Chondrocyte (in vitro differentiated cells): ENCODE results near the gene MYO1D. TPM values are rescaled to one million over a fixed set of nuclear protein-coding genes. Genes with fewer than 3 reads are reported as not detected.

Experiments
- DNase-seq: peaks from one replicate; pipeline ENCODE4 v3.0.0; 2021; ENCODE audit warnings: mixed read lengths, low spot score
- H3K27ac Mint-ChIP-seq: one replicate; pipeline ENCODE4 v1.8.0; 2021; ENCODE audit warnings: mild to moderate bottlenecking, moderate library complexity, mixed read lengths; ENCODE audit not compliant: unreplicated experiment
- H3K27me3 Mint-ChIP-seq: 2 replicates; pipeline ENCODE4 v1.8.0; 2021; ENCODE audit warnings: low read depth, mixed read lengths
- H3K36me3 Mint-ChIP-seq: 2 replicates; pipeline ENCODE4 v1.8.0; 2021; ENCODE audit warnings: low read depth, mixed read lengths
- H3K4me1 Mint-ChIP-seq: 2 replicates; pipeline ENCODE4 v1.8.0; 2021; ENCODE audit warnings: low read depth, mild to moderate bottlenecking, mixed read lengths
- H3K4me3 Mint-ChIP-seq: one replicate; pipeline ENCODE4 v1.8.0; 2021; ENCODE audit warnings: mild to moderate bottlenecking, moderate library complexity, mixed read lengths; ENCODE audit not compliant: unreplicated experiment
- H3K9me3 Mint-ChIP-seq: 2 replicates; pipeline ENCODE4 v1.8.0; 2021; ENCODE audit warnings: low read depth, mixed read lengths
- CTCF ChIP-seq: fragments of 200-600 bp; sonication (generic); IDR thresholded peaks from 2 replicates; pipeline ENCODE4 v1.5.0; 2021; ENCODE audit warnings: antibody characterized with exemption, mild to moderate bottlenecking, moderate library complexity
- total RNA-seq: library from RNA; stranded (reverse); gene quantifications from 3 replicates; pipeline ENCODE4 v1.2.1, GENCODE V29; 2021

MYO1D gene
- total RNA-seq, 1 donor from 2014 or later, result 107 TPM

GRCh38 chr17:32695864-32696263, 181.1 kb downstream of the MYO1D start:
- no peak for TF ChIP-seq CTCF
- no peak overlapping the region for H3K27ac Mint-ChIP-seq
- peaks cover 2% of the 10 kb centered on the region for H3K36me3 Mint-ChIP-seq
- H3K4me1 Mint-ChIP-seq, result no peaks in the 10 kb centered on the region
- DNase-seq, result no peak
- H3K9me3 Mint-ChIP-seq, result no peaks in the 10 kb centered on the region
- H3K4me3 Mint-ChIP-seq, result no peak overlapping the region
- no peaks in the 10 kb centered on the region for H3K27me3 Mint-ChIP-seq

- TF ChIP-seq CTCF, result no peak
- Mint-ChIP-seq H3K27me3 (no peaks in the 10 kb centered on the region), H3K9me3 (no peaks in the 10 kb centered on the region), H3K4me3 (no peak overlapping the region), H3K36me3 (peaks cover 7% of the 10 kb centered on the region), H3K27ac (no peak overlapping the region), H3K4me1 (no peaks in the 10 kb centered on the region)
- DNase-seq, result no peak
These were observed 183.6 kb downstream of the MYO1D start for GRCh38 chr17:32693194-32693897.

GRCh38 chr17:32692179-32692578, 184.7 kb downstream of the MYO1D start:
- H3K9me3 Mint-ChIP-seq, result no peaks in the 10 kb centered on the region
- no peak overlapping the region for H3K4me3 Mint-ChIP-seq
- DNase-seq, result no peak
- no peak for TF ChIP-seq CTCF
- H3K27me3 Mint-ChIP-seq, result no peaks in the 10 kb centered on the region
- peaks cover 7% of the 10 kb centered on the region for H3K36me3 Mint-ChIP-seq
- H3K4me1 Mint-ChIP-seq, result no peaks in the 10 kb centered on the region
- H3K27ac Mint-ChIP-seq, result no peak overlapping the region

GRCh38 chr17:32689348-32689747, 187.6 kb downstream of the MYO1D start:
- no peaks in the 10 kb centered on the region for H3K4me1 Mint-ChIP-seq
- peaks cover 7% of the 10 kb centered on the region for H3K9me3 Mint-ChIP-seq
- no peaks in the 10 kb centered on the region for H3K27me3 Mint-ChIP-seq
- H3K4me3 Mint-ChIP-seq, result no peak overlapping the region
- H3K27ac Mint-ChIP-seq, result no peak overlapping the region
- TF ChIP-seq CTCF, result no peak
- no peak for DNase-seq
- H3K36me3 Mint-ChIP-seq, result peaks cover 17% of the 10 kb centered on the region

- peaks cover 3% of the 10 kb centered on the region for H3K4me1 Mint-ChIP-seq
- H3K36me3 Mint-ChIP-seq, result peaks cover 16% of the 10 kb centered on the region
- H3K4me3 Mint-ChIP-seq, result no peak overlapping the region
- no peaks in the 10 kb centered on the region for H3K27me3 Mint-ChIP-seq
- no peak for TF ChIP-seq CTCF
- H3K9me3 Mint-ChIP-seq, result peaks cover 7% of the 10 kb centered on the region
- H3K27ac Mint-ChIP-seq, result no peak overlapping the region
- DNase-seq, result no peak
These were observed 188.7 kb downstream of the MYO1D start for GRCh38 chr17:32688221-32688620.
